Bladder microvascular endothelial cell (primary cell): ENCODE results near the gene NPS. TPM values are rescaled to one million over a fixed set of nuclear protein-coding genes. Genes with fewer than 3 reads are reported as not detected.

Experiments used
- total RNA-seq: library from RNA; depleted of rRNA; stranded (reverse); fragments of >200 nt; gene quantifications from 2 replicates; pipeline ENCODE4 v1.2.3, GENCODE V29; 2014

NPS gene
- not detected in 2 replicates for total RNA-seq

GRCh38 chr10:127549009-127549408, at the start of gene NPS:
Gene NPS (plus strand): TSS chr10:127549309. CDS start chr10:127549369, 60 bp downstream.

Other genes with a start within 250 kb of the NPS start
- gene FOXI2, start 187.9 kb downstream of the NPS start, total RNA-seq = not detected in 2 replicates